K562 (cell line): ENCODE data around the gene NFATC3. TPM values are rescaled to one million over a fixed set of nuclear protein-coding genes. Genes with fewer than 3 reads are reported as not detected.
A peak's percentile ranks its signal among the peaks of the same experiment; 100 is the strongest.

ENCODE experiments used
- ARHGAP35 ChIP-seq: fragments of 450-650 bp; IDR thresholded peaks from 2 replicates; pipeline ENCODE4 v1.6.1; 2018; ENCODE audit not compliant: partially characterized antibody
- EWSR1 ChIP-seq: fragments of 450-650 bp; IDR thresholded peaks from 2 replicates; pipeline ENCODE4 v1.6.1; 2018; ENCODE audit warnings: borderline replicate concordance, mild to moderate bottlenecking, low read depth, moderate library complexity; ENCODE audit not compliant: partially characterized antibody
- GTF2A2 ChIP-seq: IDR thresholded peaks from 2 replicates; pipeline ENCODE4 v1.6.1; 2016; ENCODE audit warnings: mild to moderate bottlenecking, missing genetic modification characterization, missing compliant biosample characterization
- PTTG1 ChIP-seq: fragments of 450-650 bp; IDR thresholded peaks from 2 replicates; pipeline ENCODE4 v1.6.1; 2016; ENCODE audit warnings: low read depth, mild to moderate bottlenecking, missing genetic modification characterization, missing compliant biosample characterization
- RBM17 ChIP-seq: fragments of 200-400 bp; formaldehyde crosslinking; IDR thresholded peaks from 2 replicates; pipeline ENCODE4 v1.6.1; 2017; ENCODE audit warnings: low read depth, mild to moderate bottlenecking, low read length, borderline replicate concordance
- RBM22 ChIP-seq: fragments of 200-400 bp; formaldehyde crosslinking; IDR thresholded peaks from 2 replicates; pipeline ENCODE4 v1.6.1; 2018; ENCODE audit warnings: low read length, low read depth; ENCODE audit not compliant: poor library complexity, severe bottlenecking
- RFX1 ChIP-seq: fragments of 450-650 bp; IDR thresholded peaks from 2 replicates; pipeline ENCODE4 v1.6.1; 2016; ENCODE audit warnings: mild to moderate bottlenecking, moderate library complexity
- SMAD2 ChIP-seq: fragments of 150-350 bp; IDR thresholded peaks from 2 replicates; pipeline ENCODE4 v1.6.1; 2014; ENCODE audit warnings: low read depth, mild to moderate bottlenecking, low read length
- SMARCE1 ChIP-seq: fragments of 450-650 bp; IDR thresholded peaks from 2 replicates; pipeline ENCODE4 v1.7.1; 2016; ENCODE audit warnings: mild to moderate bottlenecking
- TCF7L2 ChIP-seq: fragments of 150-350 bp; IDR thresholded peaks from 2 replicates; pipeline ENCODE4 v1.6.1; 2016; ENCODE audit warnings: low read depth, mild to moderate bottlenecking, low read length, moderate library complexity
- U2AF2 ChIP-seq: fragments of 200-400 bp; formaldehyde crosslinking; optimal IDR thresholded peaks from 2 replicates; pipeline ENCODE3; 2017; ENCODE audit warnings: low read depth, mild to moderate bottlenecking, low read length
- XRCC4 ChIP-seq: IDR thresholded peaks from one replicate; pipeline ENCODE4 v1.6.1; 2011; ENCODE audit not compliant: insufficient read depth, insufficient read length; ENCODE audit errors: extremely low read depth
- ZKSCAN8 ChIP-seq: fragments of 200-800 bp; sonication (Bioruptor generic); IDR thresholded peaks from 2 replicates; pipeline ENCODE4 v1.6.1; 2016; ENCODE audit warnings: missing genetic modification characterization, missing compliant biosample characterization
- ZNF263 ChIP-seq: sonication (generic); formaldehyde crosslinking; IDR thresholded peaks from 2 replicates; pipeline ENCODE4 v1.8.0; 2022; ENCODE audit warnings: mild to moderate bottlenecking, missing genetic modification reagents, borderline replicate concordance
- ZNF764 ChIP-seq: fragments of 250-450 bp; sonication (Bioruptor Pico); IDR thresholded peaks from 2 replicates; pipeline ENCODE4 v1.4.0; 2020; ENCODE audit warnings: low read depth, mild to moderate bottlenecking, moderate library complexity
- ZNF77 ChIP-seq: fragments of 250-450 bp; sonication (Bioruptor Pico); IDR thresholded peaks from 2 replicates; pipeline ENCODE4 v1.5.0; 2020
- polyA plus RNA-seq, 8 experiments: library from polyadenylated mRNA; depleted of rRNA in 4 of 8; stranded (reverse) in 5 of 8; unstranded in 3 of 8; fragments of >200 nt; fragmentation: Nextera tagmentation in 2 of 8; fragmentation: Illumina TruSeq in 1 of 8; extraction: Ambion mirVana in 2 of 8; extraction: Trizol in 1 of 8; gene quantifications; 2 replicates each; pipeline versions ENCODE4 v1.2.1 to v1.2.3, GENCODE V29; 2011 to 2014; ENCODE audit warnings: inconsistent platforms in 1 of 8, missing spikeins in 1 of 8
- total RNA-seq, 7 experiments: library from RNA; depleted of rRNA in 6 of 7; stranded (reverse); fragments of >200 nt in 6 of 7; fragmentation: Illumina TruSeq in 2 of 7; extraction: Trizol in 2 of 7; gene quantifications; 2 replicates each; pipeline versions ENCODE4 v1.2.1 to v1.2.3, GENCODE V29; 2011 to 2021; ENCODE audit warnings: low replicate concordance in 1 of 7
- TF ChIP-seq, protein P1 (sequence below): fragments of 200-800 bp; sonication (Bioruptor generic); IDR thresholded peaks from 2 replicates; pipeline ENCODE4 v1.6.1; 2016; ENCODE audit warnings: missing genetic modification characterization, missing compliant biosample characterization
- TF ChIP-seq, protein P2 (sequence below): fragments of 250-450 bp; sonication (Bioruptor Pico); IDR thresholded peaks from 2 replicates; pipeline ENCODE4 v1.8.0; 2022; ENCODE audit warnings: inconsistent platforms
- TF ChIP-seq, protein P3 (sequence below), 2 experiments: IDR thresholded peaks; 2 replicates each; pipeline ENCODE4 v1.6.1; 2012; ENCODE audit warnings: improper control_type of control experiment in 2 of 2, low read depth in 2 of 2, low read length in 2 of 2, borderline replicate concordance in 1 of 2

The NFATC3 gene
- total and polyA plus RNA-seq, 9 of the 15 experiments (the other 6 are each of a cell fraction or from before 2014, with no cell fraction given): 15.7 to 98.4 (median 59.4) TPM

DNA sequence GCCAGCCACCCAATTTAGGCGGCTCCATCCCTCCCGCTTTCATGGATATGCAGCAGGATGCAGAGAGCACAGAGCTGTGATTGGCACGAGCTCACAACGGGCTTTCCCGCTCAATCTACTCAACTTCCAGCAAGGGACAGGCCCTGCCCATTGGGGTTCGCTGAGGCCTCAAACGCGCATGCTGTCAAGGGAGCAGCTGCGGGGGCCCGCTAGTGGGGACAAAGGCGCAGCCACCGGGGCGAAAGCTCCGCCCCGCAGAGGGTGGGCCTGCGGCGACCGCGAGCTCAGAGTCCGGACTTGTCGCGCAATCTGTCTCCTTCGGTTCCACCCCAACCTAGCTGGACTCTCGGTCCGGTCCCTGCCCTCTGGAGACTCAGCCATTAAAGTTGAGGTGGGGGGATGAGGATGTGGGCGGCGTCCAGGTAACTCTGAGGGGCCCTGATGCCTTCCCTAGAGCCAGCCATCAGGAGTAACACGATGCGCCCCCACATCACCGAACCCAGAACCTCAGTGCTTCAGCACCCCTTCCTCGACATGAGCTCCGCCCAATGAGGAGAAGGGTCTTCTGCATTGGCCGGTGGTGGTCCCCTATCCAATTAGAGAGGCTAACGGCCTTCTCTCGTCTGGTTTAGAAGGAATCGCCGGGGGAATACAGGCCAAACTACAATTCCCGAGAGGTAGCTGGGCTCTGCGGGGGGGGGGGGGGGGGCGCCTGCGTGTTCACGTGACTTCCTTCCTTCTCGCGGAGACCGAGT lies 489 bp upstream of the NFATC3 start (continued):
- TF ChIP-seq, protein P1, sequence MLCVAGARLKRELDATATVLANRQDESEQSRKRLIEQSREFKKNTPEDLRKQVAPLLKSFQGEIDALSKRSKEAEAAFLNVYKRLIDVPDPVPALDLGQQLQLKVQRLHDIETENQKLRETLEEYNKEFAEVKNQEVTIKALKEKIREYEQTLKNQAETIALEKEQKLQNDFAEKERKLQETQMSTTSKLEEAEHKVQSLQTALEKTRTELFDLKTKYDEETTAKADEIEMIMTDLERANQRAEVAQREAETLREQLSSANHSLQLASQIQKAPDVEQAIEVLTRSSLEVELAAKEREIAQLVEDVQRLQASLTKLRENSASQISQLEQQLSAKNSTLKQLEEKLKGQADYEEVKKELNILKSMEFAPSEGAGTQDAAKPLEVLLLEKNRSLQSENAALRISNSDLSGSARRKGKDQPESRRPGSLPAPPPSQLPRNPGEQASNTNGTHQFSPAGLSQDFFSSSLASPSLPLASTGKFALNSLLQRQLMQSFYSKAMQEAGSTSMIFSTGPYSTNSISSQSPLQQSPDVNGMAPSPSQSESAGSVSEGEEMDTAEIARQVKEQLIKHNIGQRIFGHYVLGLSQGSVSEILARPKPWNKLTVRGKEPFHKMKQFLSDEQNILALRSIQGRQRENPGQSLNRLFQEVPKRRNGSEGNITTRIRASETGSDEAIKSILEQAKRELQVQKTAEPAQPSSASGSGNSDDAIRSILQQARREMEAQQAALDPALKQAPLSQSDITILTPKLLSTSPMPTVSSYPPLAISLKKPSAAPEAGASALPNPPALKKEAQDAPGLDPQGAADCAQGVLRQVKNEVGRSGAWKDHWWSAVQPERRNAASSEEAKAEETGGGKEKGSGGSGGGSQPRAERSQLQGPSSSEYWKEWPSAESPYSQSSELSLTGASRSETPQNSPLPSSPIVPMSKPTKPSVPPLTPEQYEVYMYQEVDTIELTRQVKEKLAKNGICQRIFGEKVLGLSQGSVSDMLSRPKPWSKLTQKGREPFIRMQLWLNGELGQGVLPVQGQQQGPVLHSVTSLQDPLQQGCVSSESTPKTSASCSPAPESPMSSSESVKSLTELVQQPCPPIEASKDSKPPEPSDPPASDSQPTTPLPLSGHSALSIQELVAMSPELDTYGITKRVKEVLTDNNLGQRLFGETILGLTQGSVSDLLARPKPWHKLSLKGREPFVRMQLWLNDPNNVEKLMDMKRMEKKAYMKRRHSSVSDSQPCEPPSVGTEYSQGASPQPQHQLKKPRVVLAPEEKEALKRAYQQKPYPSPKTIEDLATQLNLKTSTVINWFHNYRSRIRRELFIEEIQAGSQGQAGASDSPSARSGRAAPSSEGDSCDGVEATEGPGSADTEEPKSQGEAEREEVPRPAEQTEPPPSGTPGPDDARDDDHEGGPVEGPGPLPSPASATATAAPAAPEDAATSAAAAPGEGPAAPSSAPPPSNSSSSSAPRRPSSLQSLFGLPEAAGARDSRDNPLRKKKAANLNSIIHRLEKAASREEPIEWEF (CRISPR knock-in tag): no peak; the same call in 1 of the 2 replicates
- TF ChIP-seq ARHGAP35 (no peak), ZNF263 (CRISPR knock-in tag) (no peak), XRCC4 (no peak), RFX1 (no peak), TCF7L2 (no peak), ZKSCAN8 (no peak), SMARCE1 (peak; percentile 2; the same call in 1 of the 2 replicates), ZNF764 (CRISPR knock-in tag) (no peak), EWSR1 (no peak), SMAD2 (no peak), RBM17 (no peak), ZNF77 (CRISPR knock-in tag) (no peak), RBM22 (no peak), GTF2A2 (tag) (no peak), U2AF2 (no peak), PTTG1 (tag) (no peak)
- TF ChIP-seq, protein P2, sequence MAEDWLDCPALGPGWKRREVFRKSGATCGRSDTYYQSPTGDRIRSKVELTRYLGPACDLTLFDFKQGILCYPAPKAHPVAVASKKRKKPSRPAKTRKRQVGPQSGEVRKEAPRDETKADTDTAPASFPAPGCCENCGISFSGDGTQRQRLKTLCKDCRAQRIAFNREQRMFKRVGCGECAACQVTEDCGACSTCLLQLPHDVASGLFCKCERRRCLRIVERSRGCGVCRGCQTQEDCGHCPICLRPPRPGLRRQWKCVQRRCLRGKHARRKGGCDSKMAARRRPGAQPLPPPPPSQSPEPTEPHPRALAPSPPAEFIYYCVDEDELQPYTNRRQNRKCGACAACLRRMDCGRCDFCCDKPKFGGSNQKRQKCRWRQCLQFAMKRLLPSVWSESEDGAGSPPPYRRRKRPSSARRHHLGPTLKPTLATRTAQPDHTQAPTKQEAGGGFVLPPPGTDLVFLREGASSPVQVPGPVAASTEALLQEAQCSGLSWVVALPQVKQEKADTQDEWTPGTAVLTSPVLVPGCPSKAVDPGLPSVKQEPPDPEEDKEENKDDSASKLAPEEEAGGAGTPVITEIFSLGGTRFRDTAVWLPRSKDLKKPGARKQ (CRISPR knock-in tag): no peak
- TF ChIP-seq, protein P3, sequence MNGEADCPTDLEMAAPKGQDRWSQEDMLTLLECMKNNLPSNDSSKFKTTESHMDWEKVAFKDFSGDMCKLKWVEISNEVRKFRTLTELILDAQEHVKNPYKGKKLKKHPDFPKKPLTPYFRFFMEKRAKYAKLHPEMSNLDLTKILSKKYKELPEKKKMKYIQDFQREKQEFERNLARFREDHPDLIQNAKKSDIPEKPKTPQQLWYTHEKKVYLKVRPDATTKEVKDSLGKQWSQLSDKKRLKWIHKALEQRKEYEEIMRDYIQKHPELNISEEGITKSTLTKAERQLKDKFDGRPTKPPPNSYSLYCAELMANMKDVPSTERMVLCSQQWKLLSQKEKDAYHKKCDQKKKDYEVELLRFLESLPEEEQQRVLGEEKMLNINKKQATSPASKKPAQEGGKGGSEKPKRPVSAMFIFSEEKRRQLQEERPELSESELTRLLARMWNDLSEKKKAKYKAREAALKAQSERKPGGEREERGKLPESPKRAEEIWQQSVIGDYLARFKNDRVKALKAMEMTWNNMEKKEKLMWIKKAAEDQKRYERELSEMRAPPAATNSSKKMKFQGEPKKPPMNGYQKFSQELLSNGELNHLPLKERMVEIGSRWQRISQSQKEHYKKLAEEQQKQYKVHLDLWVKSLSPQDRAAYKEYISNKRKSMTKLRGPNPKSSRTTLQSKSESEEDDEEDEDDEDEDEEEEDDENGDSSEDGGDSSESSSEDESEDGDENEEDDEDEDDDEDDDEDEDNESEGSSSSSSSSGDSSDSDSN (IDR thresholded peaks at IDR 0.05; ENCODE audit: borderline replicate concordance in 1 of 2, low read depth in 2 of 2, low read length in 2 of 2): peak in 1 of 2 experiments; percentile 90; a peak in 2 of 4 replicates
